Measurements from ENCODE around the gene MRPL20.
"Not testable (repeated sequence)": the region's sequence is repeated elsewhere in the genome, so short reads cannot be mapped to it uniquely, and the experiment has no call there.

GRCh38 chr1:1428967-1429366, 21.9 kb upstream of the MRPL20 start:
- not testable (repeated sequence) for TF ChIP-seq CTCF, POLR2A, POLR2AphosphoS5 (IDR thresholded peaks at IDR 0.05)
